ENCODE measurements around the gene PTPRG. TPM values are rescaled to one million over a fixed set of nuclear protein-coding genes. Genes with fewer than 3 reads are reported as not detected.
A peak's percentile ranks its signal among the peaks of the same experiment; 100 is the strongest.
"Not testable (repeated sequence)": the region's sequence is repeated elsewhere in the genome, so short reads cannot be mapped to it uniquely, and the experiment has no call there.

PTPRG gene
- total and polyA plus RNA-seq, 2 experiments from 2014 or later: 15.2 to 45.7 TPM

DNA sequence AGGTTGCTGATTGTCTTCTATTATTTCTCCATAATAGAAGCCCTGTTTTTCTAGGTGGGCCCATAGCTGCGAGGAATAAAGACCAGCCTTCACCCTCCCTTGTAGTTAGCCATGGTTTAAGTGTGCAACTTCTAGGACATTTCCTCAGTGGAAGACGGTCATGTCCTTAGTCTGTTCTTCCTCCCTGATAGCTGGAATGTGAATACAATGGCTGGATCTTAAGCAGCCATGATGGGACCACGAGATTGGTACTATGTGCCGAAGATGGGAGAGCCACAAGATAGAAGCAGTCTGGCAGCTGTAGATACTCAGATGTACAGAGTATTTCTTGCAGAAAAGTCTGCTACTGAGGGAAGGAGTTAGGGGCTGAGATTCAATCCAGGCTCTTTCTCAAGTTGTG, 152.9 kb downstream of the PTPRG start:
- no peaks in the 10 kb centered on the region for H3K27me3 ChIP-seq
- TF ChIP-seq, protein P1, sequence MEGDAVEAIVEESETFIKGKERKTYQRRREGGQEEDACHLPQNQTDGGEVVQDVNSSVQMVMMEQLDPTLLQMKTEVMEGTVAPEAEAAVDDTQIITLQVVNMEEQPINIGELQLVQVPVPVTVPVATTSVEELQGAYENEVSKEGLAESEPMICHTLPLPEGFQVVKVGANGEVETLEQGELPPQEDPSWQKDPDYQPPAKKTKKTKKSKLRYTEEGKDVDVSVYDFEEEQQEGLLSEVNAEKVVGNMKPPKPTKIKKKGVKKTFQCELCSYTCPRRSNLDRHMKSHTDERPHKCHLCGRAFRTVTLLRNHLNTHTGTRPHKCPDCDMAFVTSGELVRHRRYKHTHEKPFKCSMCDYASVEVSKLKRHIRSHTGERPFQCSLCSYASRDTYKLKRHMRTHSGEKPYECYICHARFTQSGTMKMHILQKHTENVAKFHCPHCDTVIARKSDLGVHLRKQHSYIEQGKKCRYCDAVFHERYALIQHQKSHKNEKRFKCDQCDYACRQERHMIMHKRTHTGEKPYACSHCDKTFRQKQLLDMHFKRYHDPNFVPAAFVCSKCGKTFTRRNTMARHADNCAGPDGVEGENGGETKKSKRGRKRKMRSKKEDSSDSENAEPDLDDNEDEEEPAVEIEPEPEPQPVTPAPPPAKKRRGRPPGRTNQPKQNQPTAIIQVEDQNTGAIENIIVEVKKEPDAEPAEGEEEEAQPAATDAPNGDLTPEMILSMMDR (IDR thresholded peaks at IDR 0.05; ENCODE audit: low read depth, low read length): no peak
- H3K36me3 ChIP-seq: no peaks in the 10 kb centered on the region
- no peak overlapping the region for H3K4me3 ChIP-seq
- H3K9me3 ChIP-seq (ENCODE audit: low read depth): no peaks in the 10 kb centered on the region
- no peak overlapping the region for H3K27ac ChIP-seq
- peaks cover 12% of the 10 kb centered on the region for H3K4me1 ChIP-seq (ENCODE audit: low read depth)
- DNase-seq (ENCODE audit: low read depth in 1 of 2, low spot score in 1 of 2): no peak

DNA sequence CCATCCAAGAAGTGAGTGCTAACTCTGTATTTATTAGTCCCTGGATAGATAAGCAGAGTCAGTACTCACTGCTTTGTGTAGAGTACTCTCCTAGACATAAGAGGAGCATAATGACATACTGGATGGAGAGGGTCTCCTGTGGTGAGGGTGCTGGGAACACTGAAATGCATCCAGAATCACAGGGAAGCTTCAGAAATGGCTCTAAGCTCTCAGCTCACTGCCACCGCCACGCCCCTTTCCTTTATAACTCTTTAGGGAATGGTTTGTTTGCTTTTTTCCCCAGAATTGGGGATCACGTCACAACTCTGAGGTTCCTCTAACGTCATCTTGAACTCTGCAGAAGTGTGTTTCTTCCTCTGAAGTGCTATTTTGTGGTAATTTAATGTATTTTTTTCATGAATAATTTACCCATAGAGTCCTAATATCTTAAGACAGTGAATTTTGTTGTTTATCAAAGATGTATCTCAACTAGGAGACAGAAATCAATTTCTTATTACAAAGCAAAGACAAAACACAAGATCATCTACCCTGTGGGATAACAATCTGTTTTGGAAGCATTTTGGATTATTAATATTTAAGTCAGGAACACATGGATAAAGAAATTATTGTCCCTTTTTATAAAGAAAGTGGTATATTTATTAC, 154.6 kb downstream of the PTPRG start:
- no peak overlapping the region for H3K27ac ChIP-seq
- DNase-seq (ENCODE audit: low read depth in 1 of 2, low spot score in 1 of 2): no peak
- no peaks in the 10 kb centered on the region for H3K36me3 ChIP-seq
- TF ChIP-seq, protein P1 (IDR thresholded peaks at IDR 0.05; ENCODE audit: low read depth, low read length): no peak
- no peaks in the 10 kb centered on the region for H3K27me3 ChIP-seq
- H3K9me3 ChIP-seq (ENCODE audit: low read depth): no peaks in the 10 kb centered on the region
- H3K4me1 ChIP-seq (ENCODE audit: low read depth): peaks cover 16% of the 10 kb centered on the region
- H3K4me3 ChIP-seq: no peak overlapping the region

DNA sequence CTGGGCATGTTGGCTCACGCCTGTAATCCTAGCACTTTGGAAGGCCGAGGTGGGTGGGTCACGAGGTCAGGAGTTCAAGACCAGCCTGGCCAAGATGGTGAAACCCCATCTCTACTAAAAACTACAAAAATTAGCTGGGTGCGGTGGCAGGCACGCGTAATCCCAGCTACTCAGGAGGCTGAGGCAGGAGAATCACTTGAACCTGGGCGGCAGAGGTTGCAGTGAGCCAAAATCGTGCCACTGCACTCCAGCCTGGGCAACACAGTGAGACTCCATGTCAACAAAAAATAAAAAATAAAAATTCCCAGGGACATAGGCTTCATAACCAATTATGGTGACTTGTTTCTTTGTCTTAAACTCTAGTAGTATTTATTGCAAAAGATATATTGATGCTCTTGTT, 155.3 kb downstream of the PTPRG start:
- H3K36me3 ChIP-seq; DNase-seq (ENCODE audit: low read depth in 1 of 2, low spot score in 1 of 2); H3K9me3 ChIP-seq (ENCODE audit: low read depth); H3K27ac ChIP-seq; H3K4me3 ChIP-seq; H3K27me3 ChIP-seq: not testable (repeated sequence)
- peaks cover 16% of the 10 kb centered on the region for H3K4me1 ChIP-seq (ENCODE audit: low read depth)

DNA sequence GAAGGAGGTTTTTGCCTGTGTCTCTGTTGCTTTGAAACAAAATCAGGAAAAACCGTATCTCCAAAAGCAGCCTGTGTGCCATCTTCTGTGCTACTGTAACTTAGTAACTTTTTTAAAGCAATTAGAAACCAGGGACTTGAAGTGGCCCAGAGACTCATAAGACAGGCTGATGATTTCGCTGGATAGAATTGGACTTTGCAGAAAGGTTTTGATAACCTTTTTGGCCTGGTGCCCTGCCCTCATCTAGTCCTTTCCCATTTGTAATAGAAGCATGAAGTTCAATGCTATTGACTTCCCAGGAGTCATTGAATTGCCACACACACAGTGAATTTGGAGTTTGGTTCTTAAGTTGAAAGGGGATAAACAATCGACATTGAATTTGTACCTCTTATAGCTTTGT, 157.2 kb downstream of the PTPRG start:
- Histone ChIP-seq H3K27me3 (no peaks in the 10 kb centered on the region), H3K9me3 (ENCODE audit: low read depth) (no peaks in the 10 kb centered on the region), H3K27ac (peak overlapping the region; percentile 76), H3K4me1 (ENCODE audit: low read depth) (peaks cover 16% of the 10 kb centered on the region), H3K36me3 (no peaks in the 10 kb centered on the region), H3K4me3 (no peak overlapping the region)
- TF ChIP-seq, protein P1 (IDR thresholded peaks at IDR 0.05; ENCODE audit: low read depth, low read length): no peak
- DNase-seq (ENCODE audit: low read depth in 1 of 2, low spot score in 1 of 2): no peak

DNA sequence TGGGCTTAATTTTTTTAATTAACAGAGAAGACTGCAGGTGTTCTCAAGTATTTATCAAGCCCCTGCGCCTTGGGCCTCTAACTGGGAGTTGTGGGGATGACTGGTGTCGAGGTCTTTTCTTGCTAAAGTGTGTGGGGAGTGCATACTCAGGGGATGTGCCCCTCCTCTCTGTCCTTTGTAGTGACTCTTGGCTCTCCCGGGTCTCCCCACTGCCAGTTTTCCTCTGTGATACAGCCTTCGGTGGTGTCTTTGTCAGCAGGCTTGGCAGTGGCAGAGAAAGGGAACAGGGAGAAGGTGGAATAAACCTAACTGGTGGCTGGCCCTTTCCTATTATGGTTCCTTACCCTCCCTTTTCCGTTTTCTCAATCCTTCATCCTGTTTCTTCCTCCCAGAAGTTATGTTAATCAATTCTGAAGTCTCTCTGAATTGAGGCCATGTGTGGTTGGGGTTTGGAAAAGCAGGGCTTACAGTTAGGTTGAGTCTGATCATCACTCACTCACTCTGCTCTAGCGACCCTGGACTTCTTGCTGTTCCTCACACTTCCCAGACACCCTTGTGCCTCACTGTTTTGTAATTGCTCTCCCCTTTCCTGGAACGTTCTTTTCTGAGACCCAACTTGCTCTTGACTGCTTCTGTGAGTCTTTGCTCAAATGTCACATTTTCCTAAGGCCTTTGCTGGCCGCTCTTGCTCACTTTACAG, 158.1 kb downstream of the PTPRG start:
- Histone ChIP-seq H3K4me1 (ENCODE audit: low read depth) (peaks cover 16% of the 10 kb centered on the region), H3K27me3 (no peaks in the 10 kb centered on the region), H3K4me3 (no peak overlapping the region), H3K27ac (peak overlapping the region; percentile 76), H3K36me3 (no peaks in the 10 kb centered on the region), H3K9me3 (ENCODE audit: low read depth) (no peaks in the 10 kb centered on the region)
- TF ChIP-seq, protein P1 (IDR thresholded peaks at IDR 0.05; ENCODE audit: low read depth, low read length): no peak
- DNase-seq (ENCODE audit: low read depth in 1 of 2, low spot score in 1 of 2): no peak

DNA sequence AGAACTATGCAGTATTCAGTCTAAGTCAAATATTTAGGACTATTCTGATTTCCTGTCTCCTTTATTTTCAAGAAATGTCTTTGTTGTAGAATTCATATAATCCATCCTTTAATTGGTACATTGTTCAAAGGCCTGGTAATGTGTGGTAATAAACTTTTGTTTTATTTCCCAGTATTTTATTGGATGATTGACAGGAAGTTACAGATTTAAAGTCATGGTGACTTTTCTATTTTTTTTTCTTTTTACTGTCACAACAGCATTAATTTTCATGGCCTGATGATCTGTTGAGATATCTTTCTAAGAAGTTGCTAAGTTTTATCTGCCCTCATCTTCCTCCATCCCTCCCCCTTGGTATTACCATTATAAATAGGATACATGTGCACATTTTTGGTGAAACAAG, 161.7 kb downstream of the PTPRG start:
- Histone ChIP-seq H3K4me3 (no peak overlapping the region), H3K9me3 (ENCODE audit: low read depth) (no peaks in the 10 kb centered on the region), H3K4me1 (ENCODE audit: low read depth) (peaks cover 32% of the 10 kb centered on the region), H3K27ac (no peak overlapping the region), H3K36me3 (no peaks in the 10 kb centered on the region), H3K27me3 (no peaks in the 10 kb centered on the region)
- TF ChIP-seq, protein P1 (IDR thresholded peaks at IDR 0.05; ENCODE audit: low read depth, low read length): no peak
- no peak for DNase-seq (ENCODE audit: low read depth in 1 of 2, low spot score in 1 of 2)
